Uterus (tissue), 4 donors: ENCODE data around the gene SAMD8. TPM values are rescaled to one million over a fixed set of nuclear protein-coding genes. Genes with fewer than 3 reads are reported as not detected.
"Not testable (repeated sequence)": the region's sequence is repeated elsewhere in the genome, so short reads cannot be mapped to it uniquely, and the experiment has no call there.

Source experiments
- DNase-seq, 2 donors: peaks; one replicate each; pipeline ENCODE4 v3.0.0-alpha.2; 2019 to 2020
- H3K27ac ChIP-seq, 2 donors: fragments of 200-600 bp; sonication (generic); 1 replicate in 1 of 2; 2 replicates in 1 of 2; pipeline ENCODE4 v1.5.1; 2016 to 2018
- H3K27me3 ChIP-seq, 2 donors: fragments of 200-600 bp; sonication (generic); one replicate each; pipeline ENCODE4 v1.5.1; 2018 to 2019; ENCODE audit warnings: control low read depth in 1 of 2
- H3K36me3 ChIP-seq, 2 donors: fragments of 200-600 bp; sonication (generic); one replicate each; pipeline ENCODE4 v1.5.1; 2019; ENCODE audit warnings: control low read depth in 1 of 2
- H3K4me1 ChIP-seq, 2 donors: fragments of 200-600 bp; sonication (generic); one replicate each; pipeline ENCODE4 v1.5.1; 2018 to 2019; ENCODE audit warnings: control low read depth in 1 of 2
- H3K4me3 ChIP-seq, 2 donors: fragments of 200-600 bp; sonication (generic); 1 replicate in 1 of 2; 2 replicates in 1 of 2; pipeline ENCODE4 v1.5.1; 2018 to 2019; ENCODE audit warnings: mild to moderate bottlenecking in 1 of 2
- H3K9me3 ChIP-seq, 2 donors: fragments of 200-600 bp; sonication (generic); one replicate each; pipeline ENCODE4 v1.5.1; 2019; ENCODE audit warnings: control low read depth in 1 of 2
- CTCF ChIP-seq, 4 experiments: fragments of 200-600 bp in 2 of 4; fragments of 450-650 bp in 2 of 4; sonication (generic) in 2 of 4; IDR thresholded peaks; one replicate each; pipeline ENCODE4 v1.5.1; 2016 to 2019; ENCODE audit warnings: antibody characterized with exemption in 4 of 4, mild to moderate bottlenecking in 2 of 4, moderate library complexity in 1 of 4
- POLR2A ChIP-seq, 2 donors: fragments of 450-650 bp; IDR thresholded peaks; one replicate each; pipeline ENCODE4 v1.6.1; 2016; ENCODE audit warnings: antibody characterized with exemption in 2 of 2, mild to moderate bottlenecking in 1 of 2, moderate library complexity in 1 of 2
- intact Hi-C: fragments of 100-400 bp; cut with DNase I; formaldehyde crosslinking; loops from one replicate; pipeline ENCODE4 v1.15.1; 2023; ENCODE audit warnings: low total_unique reads
- total RNA-seq, 4 donors: library from RNA; depleted of rRNA in 3 of 4; stranded (reverse); fragments of >200 nt in 3 of 4; gene quantifications; one replicate each; pipeline versions ENCODE4 v1.1.0 to v1.2.4, GENCODE V29; 2014 to 2023
- donor health status: DM: yes; HTN: yes; CAD: no.

Gene SAMD8
- total RNA-seq, 4 donors from 2014 or later = 25.4 to 51.4 (median 49.2) TPM

- H3K4me3 ChIP-seq = no peak overlapping the region
- TF ChIP-seq CTCF (IDR thresholded peaks at IDR 0.05) = no peak
- no peak for TF ChIP-seq POLR2A (IDR thresholded peaks at IDR 0.05)
- intact Hi-C loops = no loop called here
- no peak for DNase-seq
- H3K27me3 ChIP-seq = no peaks in the 10 kb centered on the region
- no peaks in the 10 kb centered on the region for H3K36me3 ChIP-seq
- H3K4me1 ChIP-seq = peaks cover 0 to 17% of the 10 kb centered on the region in 2 donors
- peak overlapping the region; percentile 97 for H3K27ac ChIP-seq
- H3K9me3 ChIP-seq = no peaks in the 10 kb centered on the region
These were observed 1.3 kb upstream of the SAMD8 start for GRCh38 chr10:75110006-75110632.

- Histone ChIP-seq H3K36me3 (no peaks in the 10 kb centered on the region), H3K4me1 (peaks cover under 1 to 17% of the 10 kb centered on the region in 2 donors), H3K9me3 (no peaks in the 10 kb centered on the region), H3K4me3 (peak overlapping the region; percentile 89 to 92), H3K27ac (peak overlapping the region; percentile 97), H3K27me3 (no peaks in the 10 kb centered on the region)
- intact Hi-C loops = no loop called here
- TF ChIP-seq POLR2A (IDR thresholded peaks at IDR 0.05) (no peak), CTCF (IDR thresholded peaks at IDR 0.05) (no peak)
- DNase-seq = peak; percentile 62 to 69
These were observed 637 bp downstream of the SAMD8 start for GRCh38 chr10:75111907-75112679.

DNA sequence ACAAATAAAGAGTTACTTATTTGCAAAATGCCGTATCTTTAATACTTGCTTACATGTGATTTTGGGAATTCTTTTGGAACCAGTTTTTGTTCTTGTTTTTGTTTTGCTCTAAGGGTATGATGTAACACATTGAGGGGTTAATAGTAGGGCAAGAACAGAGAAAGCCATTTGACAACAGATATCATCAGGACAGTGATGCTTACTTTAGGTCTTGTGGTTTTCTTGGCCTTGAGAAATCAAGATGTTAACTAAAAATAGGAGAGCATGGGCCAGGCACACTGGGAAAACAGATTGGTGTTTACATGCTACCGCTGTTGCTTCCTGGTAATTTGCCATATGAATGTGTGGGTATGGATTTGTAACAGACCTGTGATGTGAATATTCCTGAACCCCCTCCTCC, 3.7 kb downstream of the SAMD8 start:
- intact Hi-C loops = no loop called here
- no peaks in the 10 kb centered on the region for H3K27me3 ChIP-seq
- H3K27ac ChIP-seq = peak overlapping the region in 1 of 2 donors; percentile 60
- no peak for DNase-seq
- H3K4me1 ChIP-seq = peaks cover 11 to 24% of the 10 kb centered on the region in 2 donors
- H3K36me3 ChIP-seq = no peaks in the 10 kb centered on the region
- no peaks in the 10 kb centered on the region for H3K9me3 ChIP-seq
- H3K4me3 ChIP-seq = no peak overlapping the region
- no peak for TF ChIP-seq POLR2A (IDR thresholded peaks at IDR 0.05)
- TF ChIP-seq CTCF (IDR thresholded peaks at IDR 0.05) = no peak

GRCh38 chr10:75116941-75117775, 5.7 kb downstream of the SAMD8 start:
- DNase-seq, H3K4me3 ChIP-seq, H3K36me3 ChIP-seq, intact Hi-C loops, H3K27me3 ChIP-seq, H3K9me3 ChIP-seq: not testable (repeated sequence)
- peaks cover 11 to 24% of the 10 kb centered on the region in 2 donors for H3K4me1 ChIP-seq
- H3K27ac ChIP-seq = peak overlapping the region; percentile 32 to 67

DNA sequence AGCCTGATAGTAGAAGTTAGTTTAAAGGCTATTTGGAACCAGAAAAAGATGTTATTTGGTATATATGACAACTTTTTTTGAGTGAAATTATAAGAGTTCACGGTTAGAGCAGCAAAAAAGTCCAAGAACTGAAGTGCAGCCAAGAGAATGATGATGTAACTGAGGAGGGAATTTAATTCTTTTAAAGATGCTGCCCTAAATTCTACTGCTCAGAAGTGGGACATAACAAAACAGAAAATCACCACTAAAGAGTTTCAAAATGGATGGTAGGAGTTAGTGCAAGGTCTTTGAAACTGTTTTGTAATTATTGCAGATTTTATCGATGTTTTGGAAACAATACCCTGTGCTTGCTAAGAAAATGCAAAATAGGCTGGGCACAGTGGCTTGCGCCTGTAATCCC, 6.5 kb downstream of the SAMD8 start:
- no peak for DNase-seq
- intact Hi-C loops = no loop called here
- H3K4me1 ChIP-seq = peaks cover 11 to 19% of the 10 kb centered on the region in 2 donors
- H3K4me3 ChIP-seq = no peak overlapping the region
- H3K36me3 ChIP-seq = no peaks in the 10 kb centered on the region
- TF ChIP-seq CTCF (IDR thresholded peaks at IDR 0.05) (no peak), POLR2A (IDR thresholded peaks at IDR 0.05) (no peak)
- peak overlapping the region; percentile 60 to 67 for H3K27ac ChIP-seq
- no peaks in the 10 kb centered on the region for H3K9me3 ChIP-seq
- H3K27me3 ChIP-seq = no peaks in the 10 kb centered on the region

GRCh38 chr10:75119444-75120066, 8.1 kb downstream of the SAMD8 start:
- peaks cover 11 to 12% of the 10 kb centered on the region in 2 donors for H3K4me1 ChIP-seq
- H3K36me3 ChIP-seq, H3K27ac ChIP-seq, H3K4me3 ChIP-seq, intact Hi-C loops, H3K27me3 ChIP-seq, DNase-seq, H3K9me3 ChIP-seq: not testable (repeated sequence)
